PC-3 (cell line): ENCODE measurements around the gene OSBPL8. TPM values are rescaled to one million over a fixed set of nuclear protein-coding genes. Genes with fewer than 3 reads are reported as not detected.

ENCODE experiments used
- ATAC-seq: fragments of 200-7000 bp; cut with Tn5 transposase; 2 replicates; pipeline ENCODE4 v1.9.1; 2020; ENCODE audit warnings: mild to moderate bottlenecking, moderate library complexity
- BruUV-seq: library from RNA; stranded (reverse); fragments of 400-500 nt; replicated peaks from 2 replicates; lab custom pipeline; 2021; lab: Mats Ljungman, UMichigan
- CTCF ChIA-PET: fragments of 300-600 bp; sonication (Branson Sonifier 250); formaldehyde crosslinking; loops from one replicate; lab custom pipeline; 2022; ENCODE audit warnings: antibody characterized with exemption; lab: Charles Lee
- POLR2A ChIA-PET: fragments of 300-600 bp; sonication (Branson Sonifier 250); formaldehyde crosslinking; loops from one replicate; lab custom pipeline; 2022; ENCODE audit warnings: antibody characterized with exemption; ENCODE audit not compliant: unreplicated experiment; lab: Charles Lee
- DNase-seq: peaks from one replicate; pipeline ENCODE4 v3.0.0-alpha.2; 2015
- H2AFZ ChIP-seq: fragments of 300-600 bp; sonication (generic); 2 replicates; pipeline ENCODE4 v1.6.0; 2016; ENCODE audit warnings: antibody characterized with exemption, low read length
- H3F3A ChIP-seq: fragments of 300-600 bp; sonication (generic); one replicate; pipeline ENCODE4 v1.6.0; 2017; ENCODE audit warnings: antibody characterized with exemption, low read length, control low read depth, mild to moderate bottlenecking; ENCODE audit not compliant: unreplicated experiment
- H3K27ac ChIP-seq: fragments of 300-600 bp; sonication (generic); 2 replicates; pipeline ENCODE4 v1.5.1; 2016; ENCODE audit warnings: mild to moderate bottlenecking, low read length
- H3K27me3 ChIP-seq: fragments of 300-600 bp; sonication (generic); 2 replicates; pipeline ENCODE4 v1.6.1; 2016; ENCODE audit warnings: low read length, mixed read lengths
- H3K36me3 ChIP-seq: fragments of 300-600 bp; sonication (generic); 2 replicates; pipeline ENCODE4 v1.6.1; 2016; ENCODE audit warnings: low read depth, mixed run types, low read length, mixed read lengths
- H3K4me1 ChIP-seq: fragments of 300-600 bp; sonication (generic); 2 replicates; pipeline ENCODE4 v1.5.1; 2016; ENCODE audit warnings: low read length; ENCODE audit not compliant: insufficient read depth
- H3K4me2 ChIP-seq: fragments of 300-600 bp; sonication (generic); 2 replicates; pipeline ENCODE4 v1.6.0; 2016; ENCODE audit warnings: low read length
- H3K4me3 ChIP-seq: fragments of 300-600 bp; sonication (generic); 2 replicates; pipeline ENCODE4 v1.5.1; 2016; ENCODE audit warnings: mild to moderate bottlenecking, low read length, mixed read lengths
- H3K79me2 ChIP-seq: fragments of 300-600 bp; sonication (generic); 2 replicates; pipeline ENCODE4 v1.6.1; 2017; ENCODE audit warnings: low read length, mixed read lengths
- H3K9ac ChIP-seq: fragments of 300-600 bp; sonication (generic); 2 replicates; pipeline ENCODE4 v1.6.0; 2016; ENCODE audit warnings: mild to moderate bottlenecking, low read length
- H3K9me2 ChIP-seq: fragments of 300-600 bp; sonication (generic); replicated peaks from 2 replicates; pipeline ENCODE4 v1.6.1; 2016; ENCODE audit warnings: mixed run types, low read length, mixed read lengths
- H3K9me3 ChIP-seq: fragments of 300-600 bp; sonication (generic); 2 replicates; pipeline ENCODE4 v1.6.1; 2016; ENCODE audit warnings: low read length, mixed read lengths
- H4K20me1 ChIP-seq: fragments of 300-600 bp; sonication (generic); 2 replicates; pipeline ENCODE4 v1.6.1; 2016; ENCODE audit warnings: low read length, mixed read lengths
- CTCF ChIP-seq: fragments of 300-600 bp; sonication (generic); conservative IDR thresholded peaks from 2 replicates; pipeline ENCODE4 v1.5.1; 2017; ENCODE audit warnings: antibody characterized with exemption, low read depth, mild to moderate bottlenecking, low read length
- EZH2 ChIP-seq: fragments of 300-600 bp; sonication (generic); IDR thresholded peaks from one replicate; pipeline ENCODE4 v1.6.1; 2017; ENCODE audit warnings: antibody characterized with exemption, mild to moderate bottlenecking, low read length; ENCODE audit not compliant: unreplicated experiment
- EZH2phosphoT487 ChIP-seq: fragments of 300-600 bp; sonication (generic); IDR thresholded peaks from 2 replicates; pipeline ENCODE4 v1.6.1; 2018; ENCODE audit warnings: mild to moderate bottlenecking, antibody characterized with exemption, low read length, borderline replicate concordance
- intact Hi-C: fragments of 100-400 bp; cut with micrococcal nuclease; formaldehyde crosslinking; loops from 2 replicates; pipeline ENCODE4 v1.9.0; 2023
- total RNA-seq: library from RNA; depleted of rRNA; stranded (reverse); fragments of >200 nt; gene quantifications from 2 replicates; pipeline ENCODE4 v1.2.3, GENCODE V29; 2014

Gene OSBPL8
- total RNA-seq, 1 experiment from 2014 or later, result 28.5 TPM

- peaks cover 13% of the 10 kb centered on the region for H3F3A ChIP-seq
- POLR2A ChIA-PET, result no interaction called here
- H3K9me3 ChIP-seq, result no peaks in the 10 kb centered on the region
- no peak overlapping the region for H2AFZ ChIP-seq
- CTCF ChIA-PET, result no interaction called here
- no peaks in the 10 kb centered on the region for H4K20me1 ChIP-seq
- H3K27me3 ChIP-seq, result no peaks in the 10 kb centered on the region
- no peak overlapping the region for H3K9ac ChIP-seq
- no peak for TF ChIP-seq CTCF
- TF ChIP-seq EZH2, result no peak
- no peak for TF ChIP-seq EZH2phosphoT487
- peaks cover 18% of the 10 kb centered on the region; the same call in 1 of the 2 replicates for H3K79me2 ChIP-seq
- 0 out of 2 replicates have a peak overlapping the region, but pooled peaks have one; percentile 2 for H3K27ac ChIP-seq
- DNase-seq (peak; percentile 21), ATAC-seq (no peak)
- no peaks in the 10 kb centered on the region for H3K36me3 ChIP-seq
- H3K4me3 ChIP-seq, result no peak overlapping the region
- intact Hi-C loops, result loop anchor here (10.0 kb wide), 1 partner anchor 727 kb away; no protein-coding TSS in a partner anchor
- no peak overlapping the region for H3K4me2 ChIP-seq
- no TSS peak for BruUV-seq
- no peaks in the 10 kb centered on the region for H3K9me2 ChIP-seq
- peaks cover 40% of the 10 kb centered on the region for H3K4me1 ChIP-seq
Measured at GRCh38 chr12:76451528-76451927, 108.0 kb downstream of the OSBPL8 start.

- no peaks in the 10 kb centered on the region for H4K20me1 ChIP-seq
- no TSS peak for BruUV-seq
- H3K9me3 ChIP-seq, result no peaks in the 10 kb centered on the region
- H3F3A ChIP-seq, result peaks cover 13% of the 10 kb centered on the region
- peaks cover 34% of the 10 kb centered on the region for H3K4me1 ChIP-seq
- no peaks in the 10 kb centered on the region for H3K9me2 ChIP-seq
- H2AFZ ChIP-seq, result no peak overlapping the region
- TF ChIP-seq EZH2phosphoT487 (no peak), CTCF (no peak), EZH2 (no peak)
- no peaks in the 10 kb centered on the region for H3K27me3 ChIP-seq
- H3K27ac ChIP-seq, result peak overlapping the region; percentile 47; the same call in 1 of the 2 replicates
- no peak overlapping the region for H3K9ac ChIP-seq
- intact Hi-C loops, result loop anchor here (10.0 kb wide), 1 partner anchor 726 kb away; no protein-coding TSS in a partner anchor
- DNase-seq, result peak; percentile 82
- H3K4me3 ChIP-seq, result no peak overlapping the region
- no peaks in the 10 kb centered on the region for H3K36me3 ChIP-seq
- H3K79me2 ChIP-seq, result peaks cover 18% of the 10 kb centered on the region; the same call in 1 of the 2 replicates
- CTCF ChIA-PET, result interaction anchor here (0.6 to 1.0 kb wide), 3 partner anchors 104 to 571 kb away, joined by 3 to 5 read pairs (median 4); no protein-coding TSS in a partner anchor
- POLR2A ChIA-PET, result interaction anchor here (1.0 kb wide), 1 partner anchor 419 kb away, joined by 3 read pairs; the partner anchor contains the start of gene PHLDA1
- ATAC-seq, result peak; percentile 58
- peak overlapping the region; percentile 42 for H3K4me2 ChIP-seq
Measured at GRCh38 chr12:76450690-76451089, 108.9 kb downstream of the OSBPL8 start.

- Histone ChIP-seq H3K9me3 (no peaks in the 10 kb centered on the region), H4K20me1 (no peaks in the 10 kb centered on the region), H3F3A (peaks cover 9% of the 10 kb centered on the region), H3K79me2 (peaks cover 18% of the 10 kb centered on the region; the same call in 1 of the 2 replicates), H2AFZ (no peak overlapping the region), H3K27ac (peak overlapping the region; percentile 48), H3K27me3 (no peaks in the 10 kb centered on the region), H3K9me2 (no peaks in the 10 kb centered on the region), H3K36me3 (no peaks in the 10 kb centered on the region), H3K9ac (no peak overlapping the region), H3K4me2 (peak overlapping the region; percentile 77), H3K4me1 (peaks cover 28% of the 10 kb centered on the region), H3K4me3 (no peak overlapping the region)
- BruUV-seq, result no TSS peak
- ATAC-seq (peak; percentile 29), DNase-seq (no peak)
- intact Hi-C loops, result loop anchor here (10.0 kb wide), 1 partner anchor 725 kb away; no protein-coding TSS in a partner anchor
- ChIA-PET POLR2A (interaction anchor here (1.0 kb wide), 1 partner anchor 418 kb away, joined by 3 read pairs; the partner anchor contains the start of gene PHLDA1), CTCF (no interaction called here)
- no peak for TF ChIP-seq CTCF
- no peak for TF ChIP-seq EZH2
- no peak for TF ChIP-seq EZH2phosphoT487
Measured at GRCh38 chr12:76449993-76450392, 109.6 kb downstream of the OSBPL8 start.
